Activated T-helper 17 cell treated with anti-CD3 and anti-CD28 coated beads, Interleukin-2, amount 50 U/mL, for 72 hours (primary cell): ENCODE results near the gene DCP1B. TPM values are rescaled to one million over a fixed set of nuclear protein-coding genes. Genes with fewer than 3 reads are reported as not detected.
A peak's percentile ranks its signal among the peaks of the same experiment; 100 is the strongest.

Experiments used
- ATAC-seq: fragments of 150-1000 bp; cut with Tn5 transposase; replicated peaks from 2 replicates; pipeline ENCODE4 v1.10.0; 2021; ENCODE audit warnings: mild to moderate bottlenecking, moderate library complexity
- H3K27ac Mint-ChIP-seq: one replicate; pipeline ENCODE4 v1.8.0; 2022; ENCODE audit warnings: mixed read lengths
- H3K27me3 Mint-ChIP-seq: one replicate; pipeline ENCODE4 v1.8.0; 2022; ENCODE audit warnings: mixed read lengths
- H3K36me3 Mint-ChIP-seq: one replicate; pipeline ENCODE4 v1.8.0; 2022; ENCODE audit warnings: low read depth, mild to moderate bottlenecking, mixed read lengths
- H3K4me1 Mint-ChIP-seq: one replicate; pipeline ENCODE4 v1.8.0; 2022; ENCODE audit warnings: mixed read lengths
- H3K4me3 Mint-ChIP-seq: one replicate; pipeline ENCODE4 v1.8.0; 2022; ENCODE audit warnings: mild to moderate bottlenecking, mixed read lengths
- H3K9me3 Mint-ChIP-seq: one replicate; pipeline ENCODE4 v1.8.0; 2022; ENCODE audit warnings: mixed read lengths
- total RNA-seq, 2 donors: library from RNA; stranded (reverse); gene quantifications; one replicate each; pipeline ENCODE4 v1.2.3, GENCODE V29; 2022

DCP1B gene
- 10 to 100 TPM; 16.9 to 19.7 TPM for total RNA-seq

DNA sequence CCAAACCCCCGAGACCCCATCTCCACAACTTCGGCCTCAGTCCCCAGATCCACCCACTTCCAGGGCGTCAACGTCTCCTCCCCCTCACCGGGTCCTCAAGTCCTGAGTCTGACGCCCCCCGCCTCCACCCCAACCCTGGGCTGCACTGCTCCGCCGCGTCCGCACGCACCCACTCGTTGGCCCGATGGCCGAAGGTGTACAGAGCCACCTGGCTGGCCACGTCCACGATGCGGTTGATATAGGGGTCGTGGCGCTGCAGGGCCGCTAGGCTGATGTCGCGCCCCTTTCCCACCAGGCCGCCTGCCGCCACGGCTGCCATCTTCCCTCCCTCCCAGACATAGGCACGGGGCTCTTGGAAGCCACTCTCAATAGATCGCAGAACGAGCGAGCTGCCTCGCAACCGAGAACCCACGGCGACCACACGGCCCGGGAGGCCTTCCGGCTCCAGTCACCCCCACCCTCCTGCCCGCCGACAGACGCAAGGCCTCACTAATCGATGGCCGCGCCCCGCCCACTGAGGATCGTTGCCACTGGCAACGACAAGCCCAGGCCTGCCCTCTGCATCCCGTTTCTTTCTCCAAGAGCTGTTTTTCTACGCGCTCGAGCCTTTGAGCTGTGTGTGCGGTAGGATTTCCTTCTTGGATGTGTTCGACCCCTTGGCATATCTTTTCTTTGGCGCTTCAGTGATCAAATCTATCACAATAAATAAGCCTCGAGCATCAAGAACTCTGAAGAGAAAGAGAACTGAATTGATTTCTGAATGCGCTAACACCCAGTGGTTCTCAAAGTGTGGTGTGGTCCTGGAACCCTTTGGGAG is at the start of gene DCP1B:
TSS of gene DCP1B (minus strand) at position 345 of the 817 bp plus-strand sequence. CDS start at position 319, 26 bp downstream.
- peak within 1 kb of the TSS; percentile 98 for H3K4me3 Mint-ChIP-seq
- peaks cover 13% of the 10 kb centered on the region for H3K4me1 Mint-ChIP-seq
- peak within 1 kb of the TSS; percentile 99 for H3K27ac Mint-ChIP-seq
- no peaks in the 10 kb centered on the region for H3K9me3 Mint-ChIP-seq
- H3K36me3 Mint-ChIP-seq, result peaks cover 12% of the 10 kb centered on the region
- peak; percentile 99 for ATAC-seq
- H3K27me3 Mint-ChIP-seq, result no peaks in the 10 kb centered on the region

GRCh38 chr12:2053691-2054090 is 49.4 kb upstream of the DCP1B start:
- Mint-ChIP-seq H3K4me1 (peaks cover 6% of the 10 kb centered on the region), H3K27ac (no peak overlapping the region), H3K36me3 (no peaks in the 10 kb centered on the region), H3K27me3 (peaks cover 58% of the 10 kb centered on the region), H3K4me3 (no peak overlapping the region), H3K9me3 (no peaks in the 10 kb centered on the region)
- ATAC-seq, result no peak

DNA sequence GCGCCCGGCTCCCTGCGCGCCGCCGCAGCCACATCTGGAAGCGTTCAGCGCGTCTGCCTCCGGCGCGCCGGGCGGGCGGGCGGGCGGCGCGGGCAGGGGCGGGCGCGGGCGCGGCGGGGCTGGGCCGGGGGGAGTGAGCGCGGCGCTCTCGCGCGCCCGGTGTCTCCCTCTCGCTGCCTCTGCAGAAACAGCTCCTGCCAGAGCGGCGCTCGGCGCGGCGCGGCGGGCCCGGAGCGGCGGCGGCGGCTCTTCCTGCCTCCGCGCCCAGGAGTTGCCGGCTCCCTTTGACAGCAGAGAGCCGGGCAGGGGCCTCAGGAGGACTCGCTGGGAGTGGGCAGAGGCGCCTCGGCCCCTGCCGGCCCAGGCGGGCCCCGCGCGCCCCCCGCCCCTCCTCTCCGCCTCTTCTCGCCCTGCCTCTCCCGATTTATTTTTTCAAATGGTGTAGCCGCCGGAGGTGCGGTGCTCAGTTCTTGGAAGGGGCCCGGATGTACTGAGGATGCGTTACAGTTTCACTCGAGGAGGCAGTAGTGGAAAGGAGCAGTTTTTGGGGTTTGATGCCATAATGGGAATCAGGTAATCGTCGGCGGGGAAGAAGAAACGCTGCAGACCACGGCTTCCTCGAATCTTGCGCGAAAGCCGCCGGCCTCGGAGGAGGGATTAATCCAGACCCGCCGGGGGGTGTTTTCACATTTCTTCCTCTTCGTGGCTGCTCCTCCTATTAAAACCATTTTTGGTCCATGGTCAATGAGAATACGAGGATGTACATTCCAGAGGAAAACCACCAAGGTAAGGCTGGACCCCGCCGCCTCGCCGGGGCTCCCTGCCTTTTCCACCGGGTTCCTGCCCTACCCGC is 48.8 kb upstream of the DCP1B start, which contains the start of gene CACNA1C:
TSS of gene CACNA1C (plus strand) at position 162 of the 853 bp plus-strand sequence. CDS start at position 738, 576 bp downstream.
- no peaks in the 10 kb centered on the region for H3K9me3 Mint-ChIP-seq
- H3K27ac Mint-ChIP-seq, result no peak within 1 kb of the TSS
- H3K27me3 Mint-ChIP-seq, result peaks cover 62% of the 10 kb centered on the region
- H3K4me3 Mint-ChIP-seq, result peak within 1 kb of the TSS; percentile 64
- H3K36me3 Mint-ChIP-seq, result no peaks in the 10 kb centered on the region
- peaks cover 6% of the 10 kb centered on the region for H3K4me1 Mint-ChIP-seq
- ATAC-seq, result peak; percentile 63

- H3K4me3 Mint-ChIP-seq, result peak overlapping the region; percentile 61
- peaks cover 59% of the 10 kb centered on the region for H3K27me3 Mint-ChIP-seq
- no peaks in the 10 kb centered on the region for H3K36me3 Mint-ChIP-seq
- ATAC-seq, result no peak
- H3K9me3 Mint-ChIP-seq, result no peaks in the 10 kb centered on the region
- H3K4me1 Mint-ChIP-seq, result peaks cover 6% of the 10 kb centered on the region
- no peak overlapping the region for H3K27ac Mint-ChIP-seq
These were observed 47.7 kb upstream of the DCP1B start for GRCh38 chr12:2051700-2052621.

- H3K27ac Mint-ChIP-seq, result no peak overlapping the region
- H3K27me3 Mint-ChIP-seq, result peaks cover 49% of the 10 kb centered on the region
- ATAC-seq, result no peak
- H3K4me3 Mint-ChIP-seq, result no peak overlapping the region
- no peaks in the 10 kb centered on the region for H3K9me3 Mint-ChIP-seq
- peaks cover 6% of the 10 kb centered on the region for H3K4me1 Mint-ChIP-seq
- no peaks in the 10 kb centered on the region for H3K36me3 Mint-ChIP-seq
These were observed 45.6 kb upstream of the DCP1B start for GRCh38 chr12:2049604-2050540.

DNA sequence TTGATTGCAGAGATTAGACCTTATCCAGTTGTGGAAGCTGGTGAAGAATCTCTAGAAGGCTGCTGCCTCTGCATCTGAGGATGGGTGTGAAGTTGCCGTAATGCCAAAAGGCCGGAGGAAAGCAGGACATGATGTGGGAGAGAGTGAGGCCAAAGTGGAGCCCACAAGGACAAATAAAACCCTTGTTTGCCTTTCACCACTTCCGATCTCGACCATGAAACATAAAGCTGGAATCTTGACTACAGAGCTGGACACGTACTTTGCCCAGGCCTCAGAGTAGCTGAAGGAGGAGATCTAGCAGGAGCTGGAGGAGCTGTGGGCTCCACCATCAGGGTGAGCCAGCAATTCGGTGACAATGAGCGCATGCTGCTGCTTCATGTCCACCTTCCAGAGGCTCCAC is 43.5 kb upstream of the DCP1B start:
- Mint-ChIP-seq H3K9me3 (no peaks in the 10 kb centered on the region), H3K4me3 (no peak overlapping the region), H3K27ac (no peak overlapping the region), H3K27me3 (peaks cover 47% of the 10 kb centered on the region), H3K36me3 (no peaks in the 10 kb centered on the region), H3K4me1 (no peaks in the 10 kb centered on the region)
- ATAC-seq, result no peak

DNA sequence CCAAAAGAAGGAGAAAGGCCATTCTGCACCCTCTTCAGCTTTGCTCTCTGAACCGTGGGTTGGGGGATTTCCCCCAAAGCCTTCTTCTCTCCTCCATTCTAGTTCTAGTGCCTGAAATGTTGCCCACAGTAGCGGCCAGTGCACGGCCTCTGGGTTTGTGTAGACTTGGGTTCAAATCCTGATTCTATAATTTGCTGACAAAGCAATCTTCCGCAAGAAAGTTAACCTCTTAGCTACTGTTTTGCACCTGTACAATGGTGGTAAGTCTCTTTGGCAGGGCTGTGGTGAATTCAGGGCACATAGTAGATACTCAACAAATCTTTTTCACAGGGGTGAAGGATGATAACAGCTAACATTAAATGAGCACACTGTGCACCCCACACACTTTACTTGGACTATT is 42.7 kb upstream of the DCP1B start:
- H3K36me3 Mint-ChIP-seq, result no peaks in the 10 kb centered on the region
- H3K9me3 Mint-ChIP-seq, result no peaks in the 10 kb centered on the region
- no peak overlapping the region for H3K27ac Mint-ChIP-seq
- ATAC-seq, result no peak
- H3K4me3 Mint-ChIP-seq, result no peak overlapping the region
- H3K4me1 Mint-ChIP-seq, result no peaks in the 10 kb centered on the region
- H3K27me3 Mint-ChIP-seq, result peaks cover 50% of the 10 kb centered on the region

DNA sequence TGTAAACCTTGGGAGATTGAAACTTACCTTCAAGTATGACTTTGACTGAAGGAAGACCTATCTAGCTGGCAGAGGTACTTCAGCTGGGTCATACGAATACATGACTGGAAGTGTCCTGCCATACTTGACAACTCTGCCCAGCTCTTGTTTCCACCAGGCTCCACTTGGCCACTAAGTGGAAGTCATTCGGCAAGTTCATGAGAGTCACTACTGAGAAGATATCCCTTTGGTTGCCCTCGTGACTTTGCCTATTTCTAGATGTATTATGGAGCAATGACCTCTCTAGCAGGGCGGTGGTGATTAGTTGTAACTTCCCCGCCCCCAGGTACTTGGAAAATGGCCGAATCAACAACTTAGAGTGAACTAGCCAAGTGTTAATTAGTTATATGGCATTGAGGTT is 39.9 kb upstream of the DCP1B start:
- Mint-ChIP-seq H3K36me3 (no peaks in the 10 kb centered on the region), H3K4me3 (no peak overlapping the region), H3K4me1 (no peaks in the 10 kb centered on the region), H3K9me3 (no peaks in the 10 kb centered on the region), H3K27ac (no peak overlapping the region), H3K27me3 (peaks cover 34% of the 10 kb centered on the region)
- ATAC-seq, result no peak

GRCh38 chr12:2043054-2043453 is 38.8 kb upstream of the DCP1B start:
- H3K4me3 Mint-ChIP-seq, result no peak overlapping the region
- peaks cover 26% of the 10 kb centered on the region for H3K27me3 Mint-ChIP-seq
- no peaks in the 10 kb centered on the region for H3K4me1 Mint-ChIP-seq
- H3K27ac Mint-ChIP-seq, result no peak overlapping the region
- H3K9me3 Mint-ChIP-seq, result no peaks in the 10 kb centered on the region
- no peak for ATAC-seq
- H3K36me3 Mint-ChIP-seq, result no peaks in the 10 kb centered on the region

DNA sequence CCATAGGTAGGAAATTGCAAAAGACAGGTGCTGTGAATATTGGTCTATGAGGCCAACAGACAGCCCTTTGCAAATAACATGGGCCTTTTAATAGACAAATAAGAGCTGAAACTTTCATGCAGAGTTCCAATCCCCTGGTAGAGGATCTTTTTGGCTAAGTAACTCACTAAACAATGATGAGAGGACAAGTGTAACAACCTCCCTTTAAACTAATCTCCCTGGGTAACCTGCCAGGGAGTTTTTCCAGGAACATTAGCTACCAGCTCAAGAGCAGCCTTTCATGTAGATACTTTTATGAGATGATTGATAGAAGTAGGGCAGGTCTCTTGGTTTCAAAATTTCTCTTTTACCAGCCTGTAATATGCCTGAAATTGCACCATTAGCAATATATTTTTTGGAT is 34.8 kb upstream of the DCP1B start:
- H3K27ac Mint-ChIP-seq, result no peak overlapping the region
- H3K36me3 Mint-ChIP-seq, result no peaks in the 10 kb centered on the region
- H3K4me3 Mint-ChIP-seq, result no peak overlapping the region
- peaks cover 6% of the 10 kb centered on the region for H3K4me1 Mint-ChIP-seq
- no peak for ATAC-seq
- H3K9me3 Mint-ChIP-seq, result no peaks in the 10 kb centered on the region
- H3K27me3 Mint-ChIP-seq, result peaks cover 37% of the 10 kb centered on the region

DNA sequence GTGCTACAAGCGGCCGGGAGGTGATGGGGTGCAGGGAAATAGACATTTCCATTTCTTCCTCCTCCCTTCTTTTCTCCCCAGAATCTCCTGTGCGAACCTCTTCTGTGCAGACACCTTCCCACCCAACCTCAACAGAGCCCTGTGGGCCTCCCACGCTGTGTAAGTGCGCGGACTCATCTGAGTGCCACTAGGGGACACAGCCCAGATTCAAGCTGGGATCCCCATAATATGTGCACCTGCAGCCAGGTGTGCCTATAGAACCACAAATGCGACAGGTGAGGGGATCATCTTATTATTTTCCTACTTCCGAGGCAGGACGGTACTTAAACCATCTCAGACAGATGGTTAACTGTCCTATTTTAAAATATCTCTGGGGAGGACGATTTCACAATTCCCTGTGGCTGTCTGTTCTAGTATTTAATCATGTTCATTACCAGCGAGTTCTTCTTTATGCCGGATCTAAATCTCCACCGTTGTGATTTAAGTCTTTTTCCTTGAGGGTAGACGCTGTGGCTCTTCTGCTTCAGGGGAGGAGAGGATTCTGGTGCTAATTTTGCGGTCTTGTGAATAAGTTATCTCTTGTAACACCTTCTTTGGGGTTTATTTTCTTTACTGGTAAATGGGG is 31.3 kb upstream of the DCP1B start:
- no peak overlapping the region for H3K27ac Mint-ChIP-seq
- peak overlapping the region; percentile 59 for H3K4me3 Mint-ChIP-seq
- no peaks in the 10 kb centered on the region for H3K9me3 Mint-ChIP-seq
- peaks cover 39% of the 10 kb centered on the region for H3K27me3 Mint-ChIP-seq
- ATAC-seq, result peak; percentile 38
- H3K36me3 Mint-ChIP-seq, result no peaks in the 10 kb centered on the region
- peaks cover 6% of the 10 kb centered on the region for H3K4me1 Mint-ChIP-seq

GRCh38 chr12:2034633-2035430 is 30.6 kb upstream of the DCP1B start:
- peak; percentile 99 for ATAC-seq
- no peaks in the 10 kb centered on the region for H3K36me3 Mint-ChIP-seq
- no peaks in the 10 kb centered on the region for H3K9me3 Mint-ChIP-seq
- H3K4me3 Mint-ChIP-seq, result peak overlapping the region; percentile 59
- H3K27ac Mint-ChIP-seq, result no peak overlapping the region
- peaks cover 6% of the 10 kb centered on the region for H3K4me1 Mint-ChIP-seq
- H3K27me3 Mint-ChIP-seq, result peaks cover 38% of the 10 kb centered on the region
